Uterus (tissue), 2 donors: ENCODE results near the gene PDE4D.

Experiments
- POLR2A ChIP-seq, 2 donors: fragments of 450-650 bp; IDR thresholded peaks; one replicate each; pipeline ENCODE4 v1.6.1; 2016; ENCODE audit warnings: antibody characterized with exemption in 2 of 2, mild to moderate bottlenecking in 1 of 2, moderate library complexity in 1 of 2
- TF ChIP-seq, protein P1 (sequence below), 4 experiments: fragments of 200-600 bp in 2 of 4; fragments of 450-650 bp in 2 of 4; sonication (generic) in 2 of 4; IDR thresholded peaks; one replicate each; pipeline ENCODE4 v1.5.1; 2016 to 2019; ENCODE audit warnings: antibody characterized with exemption in 4 of 4, mild to moderate bottlenecking in 2 of 4, moderate library complexity in 1 of 4

DNA sequence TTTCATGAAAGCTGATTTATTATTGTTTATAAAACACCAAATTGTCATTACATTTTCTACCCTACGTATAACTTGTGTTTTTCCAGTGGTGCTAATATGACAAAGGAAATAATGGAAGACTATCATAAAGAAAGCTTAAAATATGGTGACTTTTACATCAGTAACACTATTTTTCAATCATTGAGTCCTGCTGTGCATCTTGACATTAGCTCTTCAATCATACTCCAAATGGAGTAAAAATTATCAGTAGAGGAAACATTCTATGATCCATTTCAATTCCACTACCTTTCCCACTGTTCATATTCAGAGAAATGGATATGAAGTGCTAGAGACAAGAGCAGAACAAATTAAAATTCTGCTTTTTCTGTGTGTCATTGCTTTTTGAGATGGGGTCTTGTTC lies 774.0 kb downstream of the PDE4D start:
- TF ChIP-seq POLR2A (IDR thresholded peaks at IDR 0.05), result no peak
- TF ChIP-seq, protein P1, sequence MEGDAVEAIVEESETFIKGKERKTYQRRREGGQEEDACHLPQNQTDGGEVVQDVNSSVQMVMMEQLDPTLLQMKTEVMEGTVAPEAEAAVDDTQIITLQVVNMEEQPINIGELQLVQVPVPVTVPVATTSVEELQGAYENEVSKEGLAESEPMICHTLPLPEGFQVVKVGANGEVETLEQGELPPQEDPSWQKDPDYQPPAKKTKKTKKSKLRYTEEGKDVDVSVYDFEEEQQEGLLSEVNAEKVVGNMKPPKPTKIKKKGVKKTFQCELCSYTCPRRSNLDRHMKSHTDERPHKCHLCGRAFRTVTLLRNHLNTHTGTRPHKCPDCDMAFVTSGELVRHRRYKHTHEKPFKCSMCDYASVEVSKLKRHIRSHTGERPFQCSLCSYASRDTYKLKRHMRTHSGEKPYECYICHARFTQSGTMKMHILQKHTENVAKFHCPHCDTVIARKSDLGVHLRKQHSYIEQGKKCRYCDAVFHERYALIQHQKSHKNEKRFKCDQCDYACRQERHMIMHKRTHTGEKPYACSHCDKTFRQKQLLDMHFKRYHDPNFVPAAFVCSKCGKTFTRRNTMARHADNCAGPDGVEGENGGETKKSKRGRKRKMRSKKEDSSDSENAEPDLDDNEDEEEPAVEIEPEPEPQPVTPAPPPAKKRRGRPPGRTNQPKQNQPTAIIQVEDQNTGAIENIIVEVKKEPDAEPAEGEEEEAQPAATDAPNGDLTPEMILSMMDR (IDR thresholded peaks at IDR 0.05), result no peak
